IPS-NIHi7 (cell line): ENCODE measurements around the gene OBP2B.
"Not testable (repeated sequence)": the region's sequence is repeated elsewhere in the genome, so short reads cannot be mapped to it uniquely, and the experiment has no call there.

ENCODE experiments used
- DNase-seq: peaks from one replicate; pipeline ENCODE4 v3.0.0; 2012; ENCODE audit warnings: mixed read lengths; ENCODE audit errors: extremely low spot score

OBP2B gene

DNA sequence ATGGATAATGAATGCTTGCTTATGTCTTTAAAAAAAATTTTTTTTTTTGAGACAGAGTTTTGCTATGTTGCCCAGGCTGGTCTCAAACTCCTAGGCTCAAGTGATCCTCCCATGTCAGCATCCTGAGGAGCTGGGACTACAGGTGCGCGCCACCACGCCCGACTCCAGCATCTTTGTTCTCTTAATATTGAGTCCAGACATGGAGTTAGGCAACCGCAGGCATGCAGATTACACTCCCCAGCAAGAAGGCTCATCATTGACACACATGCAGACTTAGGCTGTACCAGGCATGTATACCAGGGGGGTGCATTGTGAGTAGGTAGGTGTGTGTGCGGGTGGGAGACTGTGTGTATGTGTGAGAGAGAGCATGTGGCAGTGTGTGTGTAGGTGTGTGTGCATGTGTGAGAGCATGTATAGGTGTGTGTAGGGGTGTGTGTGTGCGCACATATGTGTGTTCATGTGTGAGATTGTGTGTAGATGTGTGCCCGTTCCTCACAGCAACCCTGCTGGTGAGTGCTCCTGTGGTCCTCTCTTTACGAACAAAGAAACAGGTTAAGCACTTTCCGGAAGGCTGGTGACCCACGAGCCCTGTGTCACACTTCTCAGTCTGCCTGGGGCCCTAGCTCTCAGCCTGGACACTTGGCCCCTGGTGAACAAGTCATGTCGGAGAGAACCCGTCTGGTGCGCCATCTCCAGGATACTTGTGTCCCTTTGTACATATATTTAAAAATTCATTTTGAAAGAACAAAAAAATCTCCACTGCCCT lies 6.2 kb downstream of the OBP2B start:
- DNase-seq, result no peak

DNA sequence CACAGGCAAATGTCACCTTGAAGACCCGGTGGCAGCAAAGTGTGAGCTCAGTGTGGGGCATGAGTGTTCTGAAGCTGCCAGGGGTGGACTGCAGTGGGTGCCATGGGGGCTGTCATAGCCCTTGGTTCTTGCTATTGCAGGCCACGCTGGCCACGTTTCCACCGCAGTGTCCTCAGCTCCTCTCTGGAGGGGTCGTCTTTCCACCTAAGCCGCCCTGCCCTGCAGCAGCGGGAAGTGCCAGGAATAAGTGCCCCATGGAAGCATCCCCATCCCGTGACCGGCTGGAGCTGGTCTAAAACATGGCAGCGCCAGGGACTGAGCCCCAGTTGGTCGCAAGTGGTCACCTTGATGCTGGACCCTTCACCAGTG lies 6.9 kb downstream of the OBP2B start:
- peak; percentile 5 for DNase-seq

DNA sequence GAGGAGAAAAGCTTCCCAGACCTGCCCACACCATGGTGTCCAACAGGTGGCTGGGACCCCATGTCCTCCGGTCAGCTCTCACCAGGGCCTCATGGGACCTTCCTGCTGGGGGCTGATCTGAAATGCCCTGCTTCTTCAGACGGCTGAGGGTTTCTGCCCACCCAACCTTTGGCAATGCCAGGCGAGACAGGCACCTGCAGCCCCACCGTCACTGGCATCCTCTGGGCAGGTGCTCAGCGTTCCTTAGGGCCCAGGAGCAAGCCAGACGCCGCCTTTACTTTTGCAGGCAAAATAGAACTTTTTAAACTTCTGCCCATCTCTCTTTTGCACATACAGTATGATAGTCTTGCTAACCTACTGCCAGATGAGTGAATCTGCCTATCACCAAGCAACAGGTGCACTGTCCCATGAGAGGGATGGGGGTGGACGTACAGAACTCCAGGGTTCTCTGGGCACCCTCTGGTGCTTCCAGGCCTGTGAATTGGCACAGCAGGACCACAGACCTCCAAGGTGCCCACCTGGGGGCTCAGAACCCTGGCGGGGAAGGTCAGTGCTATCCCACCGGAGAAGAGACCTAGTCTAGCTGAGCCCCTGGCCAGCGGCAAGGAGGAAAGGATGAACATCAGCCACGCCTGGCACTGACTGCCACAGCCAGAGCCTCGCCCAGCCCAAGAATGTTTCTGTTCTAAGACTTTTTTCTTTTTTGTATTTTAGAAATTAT lies 7.5 kb downstream of the OBP2B start:
- DNase-seq, result no peak

DNA sequence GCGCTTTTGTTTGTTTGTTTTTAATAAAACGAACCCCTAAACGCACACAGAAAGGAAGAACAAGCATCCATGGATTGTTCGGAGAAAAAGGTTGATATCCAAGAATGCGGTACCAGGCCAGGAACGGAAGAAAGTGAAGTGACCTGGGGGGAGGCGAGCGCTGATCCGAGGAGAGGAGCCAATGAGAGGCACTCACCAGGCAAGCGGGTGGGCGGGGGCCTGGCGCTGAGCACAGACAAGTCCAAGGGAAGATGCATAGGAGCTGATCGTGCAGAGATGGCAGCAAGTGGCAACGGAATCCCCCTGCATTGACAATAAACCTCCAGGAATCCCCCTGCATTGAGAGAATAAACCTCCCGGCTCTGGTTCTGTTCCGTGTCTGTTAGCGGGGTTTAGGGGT lies 8.4 kb downstream of the OBP2B start:
- no peak for DNase-seq

DNA sequence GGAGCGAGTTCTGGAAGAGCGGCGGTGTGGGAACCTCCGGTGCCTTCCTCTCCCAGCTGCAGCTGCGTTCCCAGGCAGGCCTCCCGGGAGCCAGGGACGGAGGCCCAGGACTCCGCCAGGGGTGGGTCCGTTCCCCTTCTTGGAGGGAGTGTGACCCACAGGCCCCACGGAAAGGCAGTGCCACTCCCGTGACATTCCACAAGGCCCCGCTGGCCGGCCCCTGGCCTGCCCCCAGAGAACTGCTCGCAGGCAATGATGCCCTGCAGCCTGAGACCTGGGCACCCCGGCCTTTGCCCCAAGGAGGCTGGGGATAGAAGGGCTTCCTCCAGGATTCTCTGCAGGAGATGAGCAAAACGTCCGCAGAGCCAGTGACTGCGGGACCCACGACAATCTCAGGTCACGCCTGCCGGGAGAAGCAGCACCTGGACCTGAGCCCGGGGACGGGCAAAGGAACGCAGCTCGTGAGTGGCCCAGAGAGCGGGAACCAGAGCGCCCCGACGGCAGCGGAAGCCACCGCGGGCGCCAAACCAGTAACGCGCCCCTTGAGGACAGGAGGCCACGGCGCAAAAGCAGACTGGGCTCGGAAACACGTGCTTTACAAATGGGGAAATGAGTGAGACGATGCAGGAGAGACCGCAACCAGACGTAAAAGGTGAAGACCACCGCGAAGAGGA lies 9.3 kb downstream of the OBP2B start:
- peak; percentile 33 for DNase-seq

DNA sequence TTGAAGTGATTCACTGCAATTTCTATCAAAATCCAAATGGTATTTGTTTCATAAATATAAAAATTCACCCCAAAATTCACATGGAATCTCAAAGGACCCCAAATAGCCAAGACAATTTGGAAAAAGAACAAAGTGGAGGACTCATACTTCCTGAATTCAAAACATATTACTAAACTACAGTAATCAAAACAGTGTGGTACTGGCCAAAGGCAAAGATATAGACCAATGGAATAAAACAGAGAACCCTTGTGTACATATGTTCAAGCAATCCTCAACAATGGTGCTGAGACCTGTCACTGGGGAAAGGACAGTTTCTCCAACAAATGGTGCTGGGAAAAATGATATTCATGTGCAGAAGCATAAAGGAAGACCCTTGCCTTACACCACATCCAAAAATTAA lies 14.0 kb downstream of the OBP2B start:
- no peak for DNase-seq

DNA sequence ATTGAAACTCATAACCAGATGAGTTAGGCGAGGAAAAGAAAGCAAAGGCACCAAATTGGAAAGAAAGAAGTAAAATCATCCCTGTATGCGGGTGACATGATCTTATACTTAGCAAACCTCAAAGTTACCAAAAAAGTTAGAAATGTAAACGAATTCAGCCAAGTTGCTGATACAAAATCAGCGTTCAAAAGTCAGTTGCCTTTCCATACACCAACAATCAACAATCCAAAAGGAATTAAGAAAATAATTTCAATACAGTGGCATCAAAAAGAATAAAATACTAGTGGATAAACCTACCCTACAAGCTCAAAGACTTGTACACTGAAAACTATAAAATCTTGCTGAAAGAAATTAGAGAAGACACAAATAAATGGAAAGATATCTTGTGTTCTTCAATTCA lies 14.5 kb downstream of the OBP2B start:
- DNase-seq, result no peak

DNA sequence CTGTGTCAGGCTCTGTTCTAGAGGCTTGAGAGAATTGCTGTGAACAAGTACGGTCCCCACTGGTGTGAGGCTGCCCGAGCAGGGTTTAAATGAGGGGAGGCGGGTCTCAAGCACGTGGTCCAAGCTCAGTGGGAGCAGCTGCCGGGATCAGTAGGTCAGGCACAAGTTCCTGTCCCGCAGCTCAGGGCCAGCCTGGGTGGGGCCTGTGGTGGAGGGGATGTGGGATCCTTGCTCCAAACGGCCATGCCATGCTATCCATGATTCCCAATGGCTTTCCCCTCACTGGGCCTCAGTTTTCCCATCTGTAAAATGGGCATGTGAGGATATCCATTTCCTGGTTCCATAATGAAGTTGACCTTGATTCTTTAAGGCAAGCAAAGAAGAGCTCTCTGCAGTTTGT lies 17.1 kb downstream of the OBP2B start:
- DNase-seq, result no peak

DNA sequence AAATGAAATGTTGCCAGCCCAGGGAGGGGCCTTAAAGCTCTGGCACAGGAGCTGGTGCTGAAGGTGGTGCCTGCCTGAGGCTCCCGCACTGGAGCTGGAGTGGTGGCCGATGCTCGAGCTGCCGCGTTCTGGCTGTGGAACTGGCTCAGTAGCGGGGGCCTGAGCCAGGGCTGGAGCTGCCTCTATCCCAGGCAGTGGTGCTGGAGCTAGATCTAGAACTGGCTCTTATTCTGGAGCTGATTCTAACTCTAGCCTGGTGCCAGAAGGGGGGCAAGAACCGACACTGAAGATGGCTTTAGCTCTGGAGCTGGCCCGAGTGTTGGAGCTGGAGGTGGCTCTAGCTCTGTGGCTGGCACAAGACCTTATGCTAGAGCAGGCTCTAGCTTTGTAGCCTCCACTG lies 19.2 kb downstream of the OBP2B start:
- no peak for DNase-seq

DNA sequence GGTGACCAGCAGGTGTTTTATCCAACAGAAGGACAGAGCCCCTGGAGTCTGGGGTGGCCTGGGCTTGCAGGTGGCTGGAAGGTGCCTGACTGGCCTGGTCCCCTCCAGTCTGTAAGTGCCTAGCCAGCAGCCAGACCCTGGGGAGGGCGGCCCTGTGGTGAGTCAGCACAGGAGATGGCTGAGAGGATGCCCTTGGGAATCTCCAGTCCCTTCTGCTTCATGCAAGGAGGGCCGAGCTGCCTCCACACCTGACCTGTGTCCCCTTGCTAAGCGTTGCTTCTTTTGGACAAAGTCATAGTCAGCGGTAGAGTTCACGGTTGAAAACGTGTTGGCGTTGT lies 20.2 kb downstream of the OBP2B start:
- DNase-seq, result no peak

DNA sequence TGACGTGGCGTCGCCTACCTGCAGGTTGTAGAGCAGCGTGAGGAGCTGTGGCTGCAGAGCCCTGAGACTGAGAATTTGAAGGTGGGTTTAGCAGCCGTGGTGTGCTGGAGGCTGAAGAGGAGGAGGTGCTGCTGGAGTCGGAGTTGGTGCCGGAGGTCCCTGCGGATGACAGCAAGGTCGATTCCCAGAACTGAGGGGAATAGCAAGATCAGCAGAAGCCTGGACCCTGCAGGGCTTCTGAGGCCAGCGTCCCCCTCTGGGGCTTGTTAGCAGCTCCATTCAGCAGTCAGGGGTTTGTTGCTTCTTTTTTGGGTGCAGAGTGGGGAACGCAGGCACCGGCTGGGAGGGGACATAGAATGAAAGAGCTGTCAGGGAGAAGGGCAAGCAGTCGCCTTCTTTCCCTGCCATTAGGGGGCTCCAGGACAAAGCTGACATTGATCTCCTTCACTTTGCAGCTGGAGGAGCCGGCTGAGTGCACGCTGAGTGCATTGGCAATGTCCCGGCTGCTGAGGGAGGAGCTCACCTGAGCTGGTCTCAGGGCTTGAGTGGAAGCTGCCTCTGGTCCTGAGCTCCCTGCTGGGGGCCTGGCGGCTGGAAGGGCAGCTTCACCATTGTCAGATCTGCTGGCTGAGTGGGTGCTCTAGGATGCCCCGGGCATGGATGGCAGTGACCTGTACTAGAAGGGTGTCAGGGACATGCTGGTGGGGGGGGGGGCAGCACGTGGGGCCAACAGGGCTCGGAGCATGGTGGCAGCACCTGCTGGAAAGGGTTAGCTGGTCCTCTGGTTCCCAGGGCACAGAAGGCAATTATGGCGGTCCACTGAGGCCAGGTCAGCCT lies 20.8 kb downstream of the OBP2B start:
- peak; percentile 92 for DNase-seq

DNA sequence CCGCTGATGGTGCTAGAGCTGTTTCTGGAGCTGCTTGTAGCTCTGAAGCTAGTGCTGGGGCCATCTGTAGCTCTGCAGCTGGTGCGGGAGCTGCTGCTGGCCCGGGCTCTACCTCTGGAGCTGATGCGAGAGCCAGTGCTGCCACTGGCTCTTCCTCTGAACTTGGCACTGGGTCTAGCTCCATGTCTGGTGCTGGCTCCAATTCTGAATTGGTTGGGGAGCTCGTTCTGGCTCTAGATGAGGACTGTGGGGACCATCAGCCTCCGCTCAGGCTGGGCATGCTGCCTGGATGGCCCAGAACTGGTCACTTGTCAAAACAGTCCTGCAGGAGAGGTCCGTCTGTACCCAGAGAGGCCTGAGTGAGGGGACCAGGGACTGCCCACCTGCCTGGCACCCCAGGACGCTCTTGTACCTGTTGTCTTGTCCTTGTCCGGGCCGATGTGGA lies 21.5 kb downstream of the OBP2B start:
- peak; percentile 6 for DNase-seq

DNA sequence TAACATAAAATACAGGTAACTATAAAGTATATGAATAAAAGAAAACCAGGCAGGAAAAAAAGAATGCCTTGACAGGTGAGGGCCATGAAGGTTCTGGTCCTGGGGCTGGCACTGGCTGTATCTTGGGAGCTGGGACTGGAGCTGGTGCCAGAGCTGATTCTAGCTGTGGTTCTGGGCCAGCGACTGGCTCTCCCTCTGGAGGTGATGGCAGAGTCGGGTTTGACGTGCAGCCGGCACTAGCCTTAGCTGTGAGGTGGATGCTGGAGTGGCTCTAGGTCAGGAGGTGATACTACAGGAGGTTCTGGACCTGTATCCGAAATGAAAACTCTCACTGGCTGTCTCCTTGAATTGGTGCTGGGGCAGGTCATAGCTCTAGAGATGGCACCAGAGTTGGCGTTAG lies 22.3 kb downstream of the OBP2B start:
- no peak for DNase-seq

DNA sequence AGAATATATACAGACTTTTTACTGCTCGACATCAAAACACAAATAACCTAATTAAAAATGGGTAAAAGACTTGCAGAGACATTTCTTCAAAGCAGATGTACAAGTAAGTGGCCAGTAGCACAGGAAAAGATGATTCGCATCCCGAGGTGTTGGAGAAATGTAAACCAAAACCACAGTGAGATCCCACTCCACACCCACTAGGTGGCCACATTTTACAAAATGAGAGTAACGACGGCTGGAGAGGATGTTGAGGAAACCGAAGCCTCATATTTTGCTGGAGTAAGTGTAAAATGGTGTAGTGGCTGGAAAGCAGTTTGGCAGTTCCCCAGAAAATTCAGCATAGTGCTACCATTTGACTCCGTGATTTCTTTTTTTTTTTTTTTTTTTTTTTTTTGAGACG lies 24.1 kb downstream of the OBP2B start:
- peak; percentile 56 for DNase-seq

DNA sequence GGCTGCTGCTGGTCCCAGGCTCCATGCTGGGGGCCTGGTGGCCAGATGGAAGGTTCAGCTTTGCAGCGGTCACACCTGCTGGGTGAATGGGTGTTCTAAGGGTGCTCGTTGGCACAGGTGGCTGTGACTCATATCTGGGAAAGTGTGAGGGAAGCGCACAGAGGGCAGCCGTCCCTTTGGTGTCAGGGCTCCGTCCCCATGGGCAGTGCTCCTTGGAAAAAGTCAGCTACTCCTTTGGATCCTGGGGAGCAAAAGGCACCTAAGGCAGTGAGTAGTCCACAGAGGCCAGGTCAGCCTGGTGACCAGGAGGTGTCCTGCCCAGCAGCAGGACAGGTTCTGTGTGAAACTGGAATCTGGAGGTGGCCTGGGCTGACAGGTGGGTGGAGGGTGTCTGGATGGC lies 26.9 kb downstream of the OBP2B start:
- DNase-seq, result no peak

DNA sequence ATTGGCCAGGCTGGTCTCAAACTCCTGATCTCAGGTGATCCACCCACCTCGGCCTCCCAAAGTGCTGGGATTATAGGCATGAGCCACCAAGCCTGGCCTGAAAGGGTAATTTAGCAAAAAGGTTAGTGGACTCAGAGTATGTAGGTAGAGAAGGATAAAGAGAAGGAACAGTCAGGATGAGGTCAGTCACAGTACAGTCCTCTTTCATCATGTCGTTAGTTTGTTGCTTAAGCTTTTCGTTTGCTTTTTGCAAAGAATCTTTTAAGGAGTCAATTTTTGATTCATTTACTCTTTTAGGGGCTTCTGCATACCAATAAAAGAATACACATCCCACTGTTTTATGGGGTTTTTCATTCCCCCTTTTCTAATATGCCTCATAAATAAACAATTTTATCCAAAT lies 27.5 kb downstream of the OBP2B start:
- DNase-seq, result no peak

DNA sequence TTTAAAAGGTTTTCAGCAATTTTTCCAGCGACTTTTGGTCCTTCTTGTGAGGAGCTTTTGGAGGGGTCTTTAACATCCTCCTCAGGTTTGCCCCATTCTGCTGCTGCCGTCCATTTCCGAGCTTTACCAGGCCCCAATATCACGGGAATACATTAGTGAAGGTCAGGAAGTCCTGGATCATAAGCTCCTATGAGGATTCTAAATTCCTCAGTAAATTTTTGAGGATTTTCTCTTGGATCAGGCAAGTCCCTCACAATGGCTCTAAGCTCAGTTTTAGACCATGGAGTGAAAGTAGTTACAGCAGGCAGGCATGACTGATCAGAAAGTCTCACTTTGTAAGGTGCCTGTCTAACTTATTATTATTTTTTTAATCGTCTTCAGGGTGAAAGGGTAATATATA lies 28.1 kb downstream of the OBP2B start:
- DNase-seq, result no peak

DNA sequence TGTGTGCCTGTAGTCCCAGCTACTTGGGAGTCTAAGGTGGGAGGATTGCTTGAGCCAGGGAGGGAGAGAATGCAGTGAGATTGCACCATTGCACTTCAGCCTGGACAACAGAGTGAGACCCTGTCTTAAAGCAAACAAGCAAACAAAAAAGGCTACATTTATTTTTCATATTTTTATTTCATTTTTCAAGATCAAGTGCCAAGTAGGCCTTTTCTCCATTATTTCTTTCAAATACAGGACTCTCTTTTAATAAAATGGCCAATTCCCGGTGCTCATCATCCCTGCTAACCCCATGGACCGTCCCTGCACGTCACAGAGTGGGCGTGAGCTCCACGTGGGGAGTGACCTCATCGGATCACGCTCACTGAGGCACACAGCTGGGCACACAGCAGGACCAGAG lies 36.0 kb downstream of the OBP2B start:
- no peak for DNase-seq

DNA sequence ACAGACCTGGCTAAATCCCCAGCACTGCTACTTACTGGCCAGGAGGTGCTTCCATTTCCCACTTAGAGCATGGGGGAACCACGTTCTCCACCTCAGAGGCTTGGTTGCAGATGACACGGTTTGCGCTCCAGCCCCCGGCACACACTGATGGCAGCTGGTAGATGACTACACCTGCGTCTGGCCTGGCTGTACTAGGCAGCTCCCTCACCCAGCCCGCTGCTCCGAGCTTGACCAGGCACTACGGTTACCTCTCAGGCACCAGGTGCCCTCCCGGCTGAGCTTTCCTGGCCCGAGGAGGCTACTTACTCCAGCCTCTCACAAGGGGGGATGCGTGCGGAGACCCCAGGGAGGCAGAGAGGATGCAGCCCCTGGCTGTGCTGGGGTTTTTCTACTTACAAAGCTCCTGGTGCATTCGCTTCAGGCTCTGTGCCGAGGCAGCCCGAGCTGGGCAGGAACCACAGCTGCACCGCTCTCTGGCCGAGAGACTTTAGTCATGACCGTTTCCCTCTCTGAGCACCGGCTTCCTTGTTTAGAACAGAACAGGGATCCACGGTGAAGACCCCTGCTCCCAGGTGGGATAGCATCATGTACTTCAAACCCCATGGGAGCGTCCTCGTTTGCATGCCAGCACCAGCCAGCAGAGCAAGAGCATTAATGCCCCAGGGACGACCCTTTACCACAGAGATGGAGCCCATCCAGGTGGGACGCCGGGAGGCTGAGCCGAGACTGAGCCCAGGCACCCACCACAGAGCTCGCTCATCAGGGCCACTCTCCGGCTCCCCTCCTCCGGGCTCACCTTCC lies 37.7 kb downstream of the OBP2B start:
- DNase-seq, result no peak

DNA sequence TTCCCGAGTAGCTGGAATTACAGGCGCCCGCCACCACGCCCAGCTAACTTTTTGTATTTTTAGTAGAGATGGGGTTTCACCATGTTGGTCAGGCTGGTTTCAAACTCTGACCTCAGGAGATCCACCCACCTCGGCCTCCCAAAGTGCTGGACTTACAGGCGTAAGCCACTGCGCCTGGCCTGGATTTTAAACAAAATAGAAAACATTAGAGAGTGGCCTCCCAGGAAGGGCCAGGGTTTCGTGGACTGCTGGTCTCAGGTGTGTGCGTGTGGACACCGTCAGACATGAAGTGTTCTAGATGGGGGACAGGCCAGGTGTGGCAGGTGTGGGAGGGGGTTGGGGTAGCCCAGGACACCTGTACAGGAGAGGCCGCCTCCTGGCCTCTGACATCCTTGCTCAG lies 38.3 kb downstream of the OBP2B start:
- no peak for DNase-seq

DNA sequence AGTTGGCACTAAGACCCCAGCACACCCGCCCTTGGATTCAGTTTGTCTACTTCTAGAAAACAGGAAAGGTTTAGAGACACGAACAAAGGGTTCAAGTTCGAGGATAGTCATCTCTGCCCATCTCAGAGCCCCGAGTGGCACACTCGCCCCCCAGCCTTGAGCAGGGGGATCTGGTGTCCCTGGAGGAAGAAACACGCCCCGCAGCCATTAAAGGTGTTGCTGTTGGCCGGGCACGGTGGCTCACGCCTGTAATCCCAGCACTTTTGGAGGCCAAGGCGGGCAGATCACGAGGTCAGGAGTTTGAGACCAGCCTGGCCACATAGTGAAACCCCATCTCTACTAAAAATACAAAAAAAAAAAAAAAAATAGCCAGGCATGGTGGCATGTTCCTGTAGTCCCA lies 39.4 kb downstream of the OBP2B start:
- not testable (repeated sequence) for DNase-seq
